Activated B cell treated with CpG ODN at 0.5 μM for 24 hours (primary cell): ENCODE results near the gene LYPD5. TPM values are rescaled to one million over a fixed set of nuclear protein-coding genes. Genes with fewer than 3 reads are reported as not detected.

Experiments used
- ATAC-seq: fragments of 200-7000 bp; cut with Tn5 transposase; one replicate; pipeline ENCODE4 v1.10.0; 2021; ENCODE audit warnings: low read depth, mild to moderate bottlenecking, moderate library complexity
- CTCF ChIA-PET: fragments of 350-600 bp; sonication (Branson Sonifier 250); formaldehyde crosslinking; loops from one replicate; lab custom pipeline; 2021; ENCODE audit warnings: antibody characterized with exemption; lab: Charles Lee
- POLR2A ChIA-PET: fragments of 350-600 bp; sonication (Branson Sonifier 250); formaldehyde crosslinking; loops from one replicate; lab custom pipeline; 2021; ENCODE audit warnings: antibody characterized with exemption; lab: Charles Lee
- DNase-seq: peaks from one replicate; pipeline ENCODE4 v3.0.0; 2022
- H3K27ac Mint-ChIP-seq: one replicate; pipeline ENCODE4 v1.8.0; 2020; ENCODE audit warnings: mixed read lengths
- H3K27me3 Mint-ChIP-seq: one replicate; pipeline ENCODE4 v1.8.0; 2021; ENCODE audit warnings: mixed read lengths
- H3K36me3 Mint-ChIP-seq: one replicate; pipeline ENCODE4 v1.8.0; 2021; ENCODE audit warnings: low read depth, mixed read lengths
- H3K4me1 Mint-ChIP-seq: one replicate; pipeline ENCODE4 v1.8.0; 2021; ENCODE audit warnings: mixed read lengths
- H3K4me3 Mint-ChIP-seq: one replicate; pipeline ENCODE4 v1.8.0; 2020; ENCODE audit warnings: mild to moderate bottlenecking, mixed read lengths
- H3K9me3 Mint-ChIP-seq: one replicate; pipeline ENCODE4 v1.8.0; 2020; ENCODE audit warnings: mixed read lengths
- intact Hi-C: fragments of 100-400 bp; cut with micrococcal nuclease; formaldehyde crosslinking; loops from one replicate; pipeline ENCODE4 v1.15.1; 2024
- total RNA-seq: library from RNA; stranded (reverse); gene quantifications from 2 replicates; pipeline ENCODE4 v1.2.3, GENCODE V29; 2022
- TF ChIP-seq, protein P1 (sequence below): fragments of 200-600 bp; IDR thresholded peaks from one replicate; pipeline ENCODE4 v1.8.0; 2022; ENCODE audit warnings: antibody characterized with exemption, mild to moderate bottlenecking

Gene LYPD5
- total RNA-seq, 1 donor from 2014 or later: 0.44 TPM

DNA sequence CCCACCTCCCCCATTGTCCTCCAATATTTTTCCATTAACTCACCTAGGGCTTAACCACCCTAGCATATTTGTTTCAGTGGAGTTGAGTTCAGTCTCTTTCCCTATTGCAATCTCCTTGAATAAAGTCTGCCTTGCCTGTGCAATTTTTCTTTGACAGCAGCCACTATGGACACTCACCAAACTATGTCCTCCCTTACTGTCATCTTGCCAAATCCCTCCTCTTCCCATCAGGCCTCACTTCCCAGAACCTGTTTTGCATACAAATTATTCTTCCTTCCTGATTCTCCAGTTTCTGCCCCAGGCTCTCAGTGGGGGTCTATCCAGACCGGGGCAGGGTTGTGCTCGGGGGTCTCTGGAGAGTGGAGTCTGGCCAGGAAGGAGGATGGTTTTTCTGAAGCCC, 2.2 kb upstream of the LYPD5 start:
- no peak overlapping the region for H3K4me3 Mint-ChIP-seq
- H3K9me3 Mint-ChIP-seq: no peaks in the 10 kb centered on the region
- H3K27me3 Mint-ChIP-seq: peaks cover 5% of the 10 kb centered on the region
- TF ChIP-seq, protein P1, sequence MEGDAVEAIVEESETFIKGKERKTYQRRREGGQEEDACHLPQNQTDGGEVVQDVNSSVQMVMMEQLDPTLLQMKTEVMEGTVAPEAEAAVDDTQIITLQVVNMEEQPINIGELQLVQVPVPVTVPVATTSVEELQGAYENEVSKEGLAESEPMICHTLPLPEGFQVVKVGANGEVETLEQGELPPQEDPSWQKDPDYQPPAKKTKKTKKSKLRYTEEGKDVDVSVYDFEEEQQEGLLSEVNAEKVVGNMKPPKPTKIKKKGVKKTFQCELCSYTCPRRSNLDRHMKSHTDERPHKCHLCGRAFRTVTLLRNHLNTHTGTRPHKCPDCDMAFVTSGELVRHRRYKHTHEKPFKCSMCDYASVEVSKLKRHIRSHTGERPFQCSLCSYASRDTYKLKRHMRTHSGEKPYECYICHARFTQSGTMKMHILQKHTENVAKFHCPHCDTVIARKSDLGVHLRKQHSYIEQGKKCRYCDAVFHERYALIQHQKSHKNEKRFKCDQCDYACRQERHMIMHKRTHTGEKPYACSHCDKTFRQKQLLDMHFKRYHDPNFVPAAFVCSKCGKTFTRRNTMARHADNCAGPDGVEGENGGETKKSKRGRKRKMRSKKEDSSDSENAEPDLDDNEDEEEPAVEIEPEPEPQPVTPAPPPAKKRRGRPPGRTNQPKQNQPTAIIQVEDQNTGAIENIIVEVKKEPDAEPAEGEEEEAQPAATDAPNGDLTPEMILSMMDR: no peak
- ChIA-PET POLR2A (no interaction called here), CTCF (no interaction called here)
- no peak overlapping the region for H3K27ac Mint-ChIP-seq
- H3K4me1 Mint-ChIP-seq: no peaks in the 10 kb centered on the region
- ATAC-seq: no peak
- intact Hi-C loops: no loop called here
- H3K36me3 Mint-ChIP-seq: no peaks in the 10 kb centered on the region
- DNase-seq: no peak

DNA sequence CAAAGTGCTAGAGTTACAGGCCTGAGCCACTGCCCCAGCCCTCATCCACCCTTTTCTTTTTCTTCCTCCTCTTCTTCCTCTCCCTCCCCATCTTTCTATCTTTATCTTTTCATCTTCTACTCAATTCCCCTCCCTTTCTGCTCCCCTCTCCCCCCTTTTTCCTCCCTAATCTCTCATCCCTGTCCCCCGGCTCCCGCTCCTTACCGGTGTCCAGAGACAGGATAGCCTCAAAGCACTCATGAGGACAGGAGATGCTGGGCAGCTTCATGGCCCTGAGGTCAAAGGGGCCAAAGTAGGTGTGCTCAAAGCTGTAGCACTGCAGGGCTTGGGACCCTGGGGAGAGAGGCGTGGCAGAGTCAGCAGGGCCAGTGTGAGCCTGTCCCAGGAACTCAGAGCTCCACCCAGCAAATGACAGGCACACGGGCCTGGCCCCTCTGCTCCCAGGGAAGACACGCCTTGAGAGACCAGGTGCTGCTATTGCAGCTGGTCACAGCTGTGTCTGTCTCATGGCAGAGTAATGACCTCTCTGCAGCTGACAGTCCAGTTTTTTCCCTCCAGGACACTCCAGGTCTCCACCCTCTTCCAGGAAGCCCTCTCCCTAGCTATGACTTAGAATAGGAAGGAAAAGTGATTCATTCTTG, 2.6 kb downstream of the LYPD5 start:
- ChIA-PET POLR2A (interaction anchor here (0.6 to 1.1 kb wide), 2 partner anchors 19 to 1868 kb away, joined by 3 to 4 read pairs; partner anchors contain the start of gene KCNN4), CTCF (no interaction called here)
- H3K36me3 Mint-ChIP-seq: no peaks in the 10 kb centered on the region
- no peak overlapping the region for H3K27ac Mint-ChIP-seq
- no peak for ATAC-seq
- H3K9me3 Mint-ChIP-seq: peaks cover 3% of the 10 kb centered on the region
- peaks cover 27% of the 10 kb centered on the region for H3K27me3 Mint-ChIP-seq
- DNase-seq: no peak
- H3K4me1 Mint-ChIP-seq: peaks cover 15% of the 10 kb centered on the region
- intact Hi-C loops: no loop called here
- H3K4me3 Mint-ChIP-seq: peak overlapping the region; percentile 72
- TF ChIP-seq, protein P1: no peak

DNA sequence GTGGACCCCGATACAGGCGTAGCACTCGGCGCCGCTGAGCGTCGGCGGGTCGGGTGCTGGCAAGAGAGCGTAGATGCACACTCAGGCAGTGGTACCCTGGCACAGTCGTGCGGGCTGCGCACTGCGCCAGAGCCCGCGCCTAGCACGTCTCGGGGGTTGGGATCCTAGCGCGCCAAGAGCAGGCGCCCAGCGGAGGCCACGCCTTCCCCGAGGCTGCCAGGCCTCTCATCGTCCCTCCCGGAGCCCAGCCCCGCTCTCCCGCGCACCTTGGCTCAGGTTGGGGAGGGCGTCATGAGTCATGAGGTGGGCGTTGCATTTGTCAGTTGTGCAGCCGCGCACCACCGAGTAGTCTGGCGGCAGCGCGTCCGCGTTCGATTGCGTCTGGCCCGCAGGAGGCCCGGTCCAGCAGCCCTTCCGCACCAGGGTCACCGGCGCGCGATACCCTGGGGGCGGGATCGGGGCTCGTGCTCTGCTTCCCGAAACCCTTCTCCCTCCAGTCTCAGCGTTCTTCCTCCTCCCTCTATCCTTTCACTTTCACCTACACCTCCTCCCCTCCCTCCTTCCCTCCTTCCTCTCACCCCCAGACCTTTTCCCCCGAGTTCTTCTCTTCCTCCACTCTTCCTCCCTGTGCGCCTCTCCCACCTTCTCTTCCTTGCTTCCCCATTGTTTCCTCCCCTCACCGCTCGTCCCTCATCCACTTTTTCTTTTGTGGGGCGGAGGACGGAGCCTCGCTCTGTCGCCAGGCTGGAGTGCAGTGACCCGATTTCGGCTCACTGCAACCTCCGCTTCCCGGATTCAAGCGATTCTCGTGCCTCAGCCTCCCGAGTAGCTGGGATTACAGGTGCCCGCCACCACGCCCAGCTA, 3.5 kb downstream of the LYPD5 start:
- intact Hi-C loops: no loop called here

DNA sequence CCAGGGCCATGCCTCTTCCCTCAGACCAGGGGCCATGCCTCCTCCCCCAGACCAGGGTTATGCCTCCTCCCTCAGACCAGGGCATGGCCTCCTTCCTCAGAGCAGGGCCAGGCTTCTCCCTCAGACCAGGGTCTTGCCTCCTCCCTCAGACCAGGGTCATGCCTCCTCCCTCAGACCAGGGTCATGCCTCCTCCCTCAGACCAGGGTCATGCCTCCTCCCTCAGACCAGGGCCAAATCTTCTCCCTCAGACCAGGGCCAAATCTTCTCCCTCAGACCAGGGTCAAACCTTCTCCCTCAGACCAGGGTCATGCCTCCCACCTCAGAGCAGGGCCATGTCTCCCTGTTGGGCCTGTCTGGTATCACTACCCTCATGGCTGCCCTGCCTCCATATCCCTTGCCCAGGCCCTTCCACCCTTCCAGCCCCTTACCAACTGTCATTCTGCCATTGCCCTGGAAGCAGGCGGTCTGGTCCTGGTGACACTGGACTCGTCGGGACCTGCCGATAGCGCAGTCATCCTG, 4.2 kb downstream of the LYPD5 start:
- CTCF ChIA-PET: no interaction called here
- peaks cover 15% of the 10 kb centered on the region for H3K4me1 Mint-ChIP-seq
- POLR2A ChIA-PET: no interaction called here

More for the DNA sequence above, 3.5 kb downstream of the LYPD5 start:
- TF ChIP-seq, protein P1: no peak
- peak; percentile 84 for ATAC-seq
- Mint-ChIP-seq H3K4me3 (peak overlapping the region; percentile 72), H3K36me3 (no peaks in the 10 kb centered on the region), H3K9me3 (peaks cover 3% of the 10 kb centered on the region), H3K4me1 (peaks cover 15% of the 10 kb centered on the region), H3K27me3 (peaks cover 30% of the 10 kb centered on the region), H3K27ac (no peak overlapping the region)
- ChIA-PET CTCF (no interaction called here), POLR2A (interaction anchor here (1.1 kb wide), 1 partner anchor 18 kb away, joined by 3 read pairs; the partner anchor contains the start of gene KCNN4)
- no peak for DNase-seq

More for the DNA sequence above, 4.2 kb downstream of the LYPD5 start:
- TF ChIP-seq, protein P1: no peak
- DNase-seq (no peak), ATAC-seq (no peak)
- H3K27me3 Mint-ChIP-seq: peaks cover 34% of the 10 kb centered on the region
- intact Hi-C loops: no loop called here
- H3K36me3 Mint-ChIP-seq: no peaks in the 10 kb centered on the region
- H3K27ac Mint-ChIP-seq: no peak overlapping the region
- H3K4me3 Mint-ChIP-seq: peak overlapping the region; percentile 55
- H3K9me3 Mint-ChIP-seq: peaks cover 3% of the 10 kb centered on the region
